ENCODE results near the gene SUN1. TPM values are rescaled to one million over a fixed set of nuclear protein-coding genes. Genes with fewer than 3 reads are reported as not detected.

SUN1 gene
- total and polyA plus RNA-seq, 2 experiments from 2014 or later: 72.3 to 109 TPM

DNA sequence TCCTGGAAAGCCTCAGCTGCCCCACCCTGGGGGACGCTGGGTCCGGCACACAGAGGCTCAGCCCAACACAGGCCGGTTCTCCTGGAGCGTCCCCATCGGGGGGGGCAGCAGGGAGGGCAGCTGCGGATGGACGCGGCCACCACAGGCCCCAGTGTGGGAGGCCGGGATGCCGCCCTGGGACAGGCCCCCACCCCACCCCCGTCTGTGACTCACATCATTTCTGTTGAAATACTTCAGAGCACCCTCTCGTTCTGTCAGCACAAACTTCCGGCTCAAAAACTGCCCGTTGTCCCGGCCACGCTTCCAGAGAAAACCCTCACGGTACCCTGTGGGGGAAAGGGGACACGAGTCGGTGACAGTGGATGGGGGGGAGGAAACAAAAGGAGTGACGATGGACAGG, 72.6 kb downstream of the SUN1 start:
- Histone ChIP-seq H3K4me3 (no peak overlapping the region), H3K4me2 (no peak overlapping the region), H3K36me3 (replicated peaks; ENCODE audit: insufficient read depth, low read depth) (no peaks in the 10 kb centered on the region), H3K4me1 (ENCODE audit: insufficient read depth) (peaks cover 6% of the 10 kb centered on the region), H2AFZ (no peak overlapping the region), H3K79me2 (no peaks in the 10 kb centered on the region), H3K27ac (no peak overlapping the region), H4K20me1 (ENCODE audit: insufficient read depth, poor library complexity, severe bottlenecking) (no peaks in the 10 kb centered on the region), H3K9me3 (ENCODE audit: low read depth) (no peaks in the 10 kb centered on the region), H3K9me2 (replicated peaks; ENCODE audit: insufficient read depth) (no peaks in the 10 kb centered on the region), H3K27me3 (peaks cover 6% of the 10 kb centered on the region)
- WGBS (ENCODE audit: low lambda C conversion rate, missing lambda C conversion rate): 70% methylated on average over 10 of the region's 20 CpGs
- no peak for DNase-seq (ENCODE audit: low spot score)
- no peak for TF ChIP-seq EZH2 (IDR thresholded peaks at IDR 0.05; ENCODE audit: borderline replicate concordance)
- TF ChIP-seq, protein P1, sequence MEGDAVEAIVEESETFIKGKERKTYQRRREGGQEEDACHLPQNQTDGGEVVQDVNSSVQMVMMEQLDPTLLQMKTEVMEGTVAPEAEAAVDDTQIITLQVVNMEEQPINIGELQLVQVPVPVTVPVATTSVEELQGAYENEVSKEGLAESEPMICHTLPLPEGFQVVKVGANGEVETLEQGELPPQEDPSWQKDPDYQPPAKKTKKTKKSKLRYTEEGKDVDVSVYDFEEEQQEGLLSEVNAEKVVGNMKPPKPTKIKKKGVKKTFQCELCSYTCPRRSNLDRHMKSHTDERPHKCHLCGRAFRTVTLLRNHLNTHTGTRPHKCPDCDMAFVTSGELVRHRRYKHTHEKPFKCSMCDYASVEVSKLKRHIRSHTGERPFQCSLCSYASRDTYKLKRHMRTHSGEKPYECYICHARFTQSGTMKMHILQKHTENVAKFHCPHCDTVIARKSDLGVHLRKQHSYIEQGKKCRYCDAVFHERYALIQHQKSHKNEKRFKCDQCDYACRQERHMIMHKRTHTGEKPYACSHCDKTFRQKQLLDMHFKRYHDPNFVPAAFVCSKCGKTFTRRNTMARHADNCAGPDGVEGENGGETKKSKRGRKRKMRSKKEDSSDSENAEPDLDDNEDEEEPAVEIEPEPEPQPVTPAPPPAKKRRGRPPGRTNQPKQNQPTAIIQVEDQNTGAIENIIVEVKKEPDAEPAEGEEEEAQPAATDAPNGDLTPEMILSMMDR (IDR thresholded peaks at IDR 0.05; ENCODE audit: poor library complexity): no peak

DNA sequence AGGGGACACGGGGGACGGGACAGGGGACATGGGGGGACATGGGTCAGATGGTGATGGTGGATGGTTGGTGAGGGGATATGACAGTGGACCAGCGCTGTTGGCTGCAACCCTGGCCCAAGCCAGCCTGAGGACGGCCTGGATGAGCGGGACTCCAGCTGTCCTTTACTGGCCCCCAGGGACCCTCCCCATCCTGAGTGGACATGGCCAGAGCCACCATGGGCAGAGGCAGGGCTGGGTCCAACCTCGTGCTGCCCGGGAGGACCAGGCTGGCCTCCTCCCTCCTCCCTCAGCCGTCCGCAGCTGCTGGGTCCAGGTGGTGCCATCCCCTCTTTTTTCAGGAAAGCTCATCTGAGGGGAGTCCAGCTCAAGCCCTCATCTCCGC, 74.5 kb downstream of the SUN1 start:
- Histone ChIP-seq H3K9me2 (replicated peaks; ENCODE audit: insufficient read depth) (no peaks in the 10 kb centered on the region), H2AFZ (no peak overlapping the region), H3K27me3 (peaks cover 6% of the 10 kb centered on the region), H3K36me3 (replicated peaks; ENCODE audit: insufficient read depth, low read depth) (no peaks in the 10 kb centered on the region), H3K4me1 (ENCODE audit: insufficient read depth) (peaks cover 7% of the 10 kb centered on the region), H3K27ac (no peak overlapping the region), H3K4me3 (no peak overlapping the region), H3K4me2 (no peak overlapping the region), H3K9me3 (ENCODE audit: low read depth) (no peaks in the 10 kb centered on the region), H3K79me2 (no peaks in the 10 kb centered on the region), H4K20me1 (ENCODE audit: insufficient read depth, poor library complexity, severe bottlenecking) (no peaks in the 10 kb centered on the region)
- no peak for TF ChIP-seq EZH2phosphoT487 (IDR thresholded peaks at IDR 0.05; ENCODE audit: low read depth, severe bottlenecking, unreplicated experiment)
- TF ChIP-seq, protein P1 (IDR thresholded peaks at IDR 0.05; ENCODE audit: poor library complexity): no peak
- no peak for TF ChIP-seq EZH2 (IDR thresholded peaks at IDR 0.05; ENCODE audit: borderline replicate concordance)
- no peak for DNase-seq (ENCODE audit: low spot score)
- 84% methylated on average over 7 of the region's 10 CpGs for WGBS (ENCODE audit: low lambda C conversion rate, missing lambda C conversion rate)

DNA sequence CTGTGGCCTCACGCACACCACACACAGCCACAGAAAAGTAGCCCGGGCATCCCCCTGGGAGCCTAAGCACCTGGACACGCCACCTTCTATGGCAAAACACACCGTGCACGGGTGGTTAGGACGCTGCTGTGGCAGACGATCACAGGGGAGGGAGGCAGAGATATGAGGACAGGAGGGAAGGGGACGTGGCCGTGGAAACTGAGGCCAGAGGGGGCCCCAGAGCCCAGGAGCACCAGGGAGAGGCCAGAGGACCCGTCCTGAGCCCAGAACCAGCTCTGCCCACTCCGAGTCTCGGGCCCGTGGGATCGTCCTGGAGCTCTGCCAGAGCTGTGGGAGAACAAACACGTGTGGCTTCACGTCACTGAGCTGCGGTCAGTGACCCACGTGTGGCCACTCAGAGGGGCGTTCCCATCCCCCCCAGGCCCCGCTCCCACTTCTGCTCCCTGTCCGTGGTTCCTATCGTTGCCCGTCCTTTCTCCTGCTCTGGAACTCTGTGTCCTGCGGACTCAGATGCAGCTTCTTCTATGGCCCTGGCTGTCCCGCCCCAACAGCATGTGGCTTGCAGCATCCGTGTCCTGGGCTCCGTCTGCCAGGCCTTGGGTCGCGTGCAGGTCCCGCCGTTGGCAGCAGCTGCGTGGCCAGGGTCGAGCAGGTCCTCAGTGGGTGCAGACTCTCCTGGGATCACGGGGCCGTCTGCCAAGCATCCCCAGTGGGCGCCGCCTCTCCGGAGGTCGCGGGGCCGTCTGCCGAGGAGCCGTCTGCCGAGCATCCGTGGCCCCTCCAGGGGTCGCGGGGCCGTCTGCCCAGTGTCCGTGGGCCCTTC, 75.1 kb downstream of the SUN1 start:
- Histone ChIP-seq H3K9me2 (replicated peaks; ENCODE audit: insufficient read depth) (no peaks in the 10 kb centered on the region), H3K9me3 (ENCODE audit: low read depth) (no peaks in the 10 kb centered on the region), H3K27me3 (peaks cover 6% of the 10 kb centered on the region), H4K20me1 (ENCODE audit: insufficient read depth, poor library complexity, severe bottlenecking) (no peaks in the 10 kb centered on the region), H3K36me3 (replicated peaks; ENCODE audit: insufficient read depth, low read depth) (no peaks in the 10 kb centered on the region), H3K4me3 (no peak overlapping the region), H3K79me2 (no peaks in the 10 kb centered on the region), H3K27ac (no peak overlapping the region), H3K4me1 (ENCODE audit: insufficient read depth) (peaks cover 7% of the 10 kb centered on the region), H2AFZ (no peak overlapping the region), H3K4me2 (no peak overlapping the region)
- DNase-seq (ENCODE audit: low spot score): no peak
- TF ChIP-seq EZH2phosphoT487 (IDR thresholded peaks at IDR 0.05; ENCODE audit: low read depth, severe bottlenecking, unreplicated experiment) (no peak), EZH2 (IDR thresholded peaks at IDR 0.05; ENCODE audit: borderline replicate concordance) (no peak)
- 86% methylated on average over 26 of the region's 49 CpGs for WGBS (ENCODE audit: low lambda C conversion rate, missing lambda C conversion rate)

DNA sequence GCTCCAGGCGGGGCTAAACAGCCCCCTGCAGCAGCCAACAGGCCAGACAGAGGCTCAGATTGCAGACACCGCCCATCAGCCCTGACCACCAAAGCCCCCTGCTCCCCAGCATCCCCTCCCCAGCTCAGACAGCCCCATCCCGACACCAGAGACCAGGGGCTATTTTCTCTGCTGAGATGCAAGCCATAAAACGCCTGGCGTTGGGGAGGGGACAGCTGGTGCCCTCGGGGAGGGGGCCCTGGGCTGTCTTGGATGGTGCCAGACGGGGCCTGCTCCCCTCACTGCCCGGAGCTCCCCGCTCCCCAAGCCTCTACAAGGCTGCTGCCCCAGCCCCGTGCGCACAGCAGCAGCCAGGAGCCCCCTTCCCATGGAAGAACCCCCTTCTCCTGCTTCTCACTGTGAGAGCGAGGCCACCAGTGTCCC, 75.9 kb downstream of the SUN1 start:
- Histone ChIP-seq H3K4me3 (no peak overlapping the region), H3K79me2 (no peaks in the 10 kb centered on the region), H3K36me3 (replicated peaks; ENCODE audit: insufficient read depth, low read depth) (no peaks in the 10 kb centered on the region), H3K27me3 (peaks cover 6% of the 10 kb centered on the region), H3K4me2 (no peak overlapping the region), H3K9me2 (replicated peaks; ENCODE audit: insufficient read depth) (no peaks in the 10 kb centered on the region), H2AFZ (no peak overlapping the region), H3K4me1 (ENCODE audit: insufficient read depth) (peaks cover 7% of the 10 kb centered on the region), H4K20me1 (ENCODE audit: insufficient read depth, poor library complexity, severe bottlenecking) (no peaks in the 10 kb centered on the region), H3K27ac (no peak overlapping the region), H3K9me3 (ENCODE audit: low read depth) (no peaks in the 10 kb centered on the region)
- WGBS (ENCODE audit: low lambda C conversion rate, missing lambda C conversion rate): 86% methylated on average over 9 of the region's 12 CpGs
- no peak for TF ChIP-seq EZH2 (IDR thresholded peaks at IDR 0.05; ENCODE audit: borderline replicate concordance)
- no peak for TF ChIP-seq EZH2phosphoT487 (IDR thresholded peaks at IDR 0.05; ENCODE audit: low read depth, severe bottlenecking, unreplicated experiment)
- no peak for DNase-seq (ENCODE audit: low spot score)
